Esophagus mucosa (tissue), 1 donor: ENCODE measurements around the gene CAPRIN2. TPM values are rescaled to one million over a fixed set of nuclear protein-coding genes. Genes with fewer than 3 reads are reported as not detected.

ENCODE experiments used
- ATAC-seq: fragments of 200-7000 bp; cut with Tn5 transposase; one replicate; pipeline ENCODE4 v1.9.1; 2020
- total RNA-seq: library from RNA; stranded (reverse); gene quantifications from one replicate; pipeline ENCODE4 v1.2.4, GENCODE V29; 2023
- donor health status: DM: yes; HTN: yes; CAD: no.

Gene CAPRIN2, protein sequence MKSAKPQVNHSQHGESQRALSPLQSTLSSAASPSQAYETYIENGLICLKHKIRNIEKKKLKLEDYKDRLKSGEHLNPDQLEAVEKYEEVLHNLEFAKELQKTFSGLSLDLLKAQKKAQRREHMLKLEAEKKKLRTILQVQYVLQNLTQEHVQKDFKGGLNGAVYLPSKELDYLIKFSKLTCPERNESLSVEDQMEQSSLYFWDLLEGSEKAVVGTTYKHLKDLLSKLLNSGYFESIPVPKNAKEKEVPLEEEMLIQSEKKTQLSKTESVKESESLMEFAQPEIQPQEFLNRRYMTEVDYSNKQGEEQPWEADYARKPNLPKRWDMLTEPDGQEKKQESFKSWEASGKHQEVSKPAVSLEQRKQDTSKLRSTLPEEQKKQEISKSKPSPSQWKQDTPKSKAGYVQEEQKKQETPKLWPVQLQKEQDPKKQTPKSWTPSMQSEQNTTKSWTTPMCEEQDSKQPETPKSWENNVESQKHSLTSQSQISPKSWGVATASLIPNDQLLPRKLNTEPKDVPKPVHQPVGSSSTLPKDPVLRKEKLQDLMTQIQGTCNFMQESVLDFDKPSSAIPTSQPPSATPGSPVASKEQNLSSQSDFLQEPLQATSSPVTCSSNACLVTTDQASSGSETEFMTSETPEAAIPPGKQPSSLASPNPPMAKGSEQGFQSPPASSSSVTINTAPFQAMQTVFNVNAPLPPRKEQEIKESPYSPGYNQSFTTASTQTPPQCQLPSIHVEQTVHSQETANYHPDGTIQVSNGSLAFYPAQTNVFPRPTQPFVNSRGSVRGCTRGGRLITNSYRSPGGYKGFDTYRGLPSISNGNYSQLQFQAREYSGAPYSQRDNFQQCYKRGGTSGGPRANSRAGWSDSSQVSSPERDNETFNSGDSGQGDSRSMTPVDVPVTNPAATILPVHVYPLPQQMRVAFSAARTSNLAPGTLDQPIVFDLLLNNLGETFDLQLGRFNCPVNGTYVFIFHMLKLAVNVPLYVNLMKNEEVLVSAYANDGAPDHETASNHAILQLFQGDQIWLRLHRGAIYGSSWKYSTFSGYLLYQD
- total RNA-seq, result 6.6 TPM

DNA sequence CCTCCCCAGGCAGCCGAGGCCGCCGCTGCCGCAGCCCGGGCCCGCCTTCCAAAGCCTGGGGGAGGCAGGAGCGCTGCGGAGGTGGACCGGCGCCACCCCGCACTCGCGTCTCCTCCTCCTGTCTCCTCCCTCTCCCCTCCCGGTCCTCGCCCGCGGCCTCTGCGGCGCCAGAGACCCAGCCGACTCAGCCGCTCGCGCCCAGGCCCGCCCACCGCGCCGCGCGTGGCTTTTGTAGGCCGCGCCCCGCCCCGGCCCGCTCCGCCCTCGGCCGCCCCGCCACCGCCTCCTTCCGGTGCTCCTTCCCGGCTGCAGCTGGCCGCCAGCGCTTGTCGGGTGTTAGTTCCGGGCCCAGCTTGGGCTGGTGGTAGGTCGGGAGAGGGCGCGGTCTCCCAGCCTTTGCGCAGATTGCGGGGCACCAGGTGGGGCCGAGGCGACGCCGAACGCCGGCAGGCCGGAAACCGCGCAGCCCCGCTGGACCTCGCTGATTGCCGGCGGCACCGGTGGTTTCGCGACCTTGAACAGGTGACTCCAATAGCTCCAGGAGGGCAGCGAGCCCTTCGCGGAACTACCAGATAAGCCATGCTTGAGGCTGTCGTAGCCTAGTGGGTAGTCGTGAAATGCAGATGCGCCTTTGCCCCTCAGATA, at the start of gene CAPRIN2:
TSS of gene CAPRIN2 (minus strand) at position 202 of the 645 bp plus-strand sequence. CDS start 1,431 bp downstream, outside the sequence.
- peak; percentile 99 for ATAC-seq

DNA sequence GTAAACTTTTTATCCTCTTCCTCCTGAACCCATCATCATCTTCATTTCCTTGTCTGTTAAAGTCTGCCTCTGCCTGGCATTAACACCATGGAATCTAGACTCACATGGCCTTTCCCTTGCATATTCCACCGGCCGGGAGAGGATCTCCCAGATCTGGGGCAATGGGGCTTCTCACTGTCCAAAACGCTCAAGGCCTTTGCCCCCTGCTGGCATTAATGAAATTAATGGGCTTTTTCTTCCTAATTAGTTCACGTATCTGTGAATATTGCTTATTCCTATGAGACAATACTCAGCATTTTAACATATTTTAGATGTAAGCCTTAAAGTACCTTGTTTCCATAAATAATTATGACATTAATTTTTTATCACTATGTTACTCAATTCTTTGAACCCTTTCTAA, 42.9 kb upstream of the CAPRIN2 start:
- no peak for ATAC-seq

DNA sequence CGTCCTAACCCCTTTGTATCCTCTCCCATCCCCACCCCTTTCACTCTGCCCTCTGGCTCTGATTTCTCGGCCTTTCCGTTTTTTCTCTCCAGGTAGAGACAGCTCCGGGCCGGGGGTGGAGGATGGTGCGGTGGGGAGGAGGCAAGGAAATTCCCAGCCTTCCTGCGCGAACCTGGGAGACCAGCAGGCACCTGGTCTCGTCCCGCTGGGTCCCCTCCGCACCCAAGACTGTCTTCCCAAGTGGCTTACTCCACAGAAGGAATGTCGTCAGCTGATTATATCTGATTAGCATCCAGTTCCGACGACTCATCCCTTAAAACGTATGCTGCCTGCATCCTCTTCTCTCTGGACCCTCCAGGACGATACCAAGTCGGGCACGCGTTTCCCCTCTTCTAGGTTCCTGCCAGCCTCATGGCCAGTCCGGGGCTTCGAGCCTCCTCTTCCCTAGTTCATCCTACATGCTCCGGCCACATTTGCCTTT, 42.2 kb upstream of the CAPRIN2 start:
- ATAC-seq, result no peak

DNA sequence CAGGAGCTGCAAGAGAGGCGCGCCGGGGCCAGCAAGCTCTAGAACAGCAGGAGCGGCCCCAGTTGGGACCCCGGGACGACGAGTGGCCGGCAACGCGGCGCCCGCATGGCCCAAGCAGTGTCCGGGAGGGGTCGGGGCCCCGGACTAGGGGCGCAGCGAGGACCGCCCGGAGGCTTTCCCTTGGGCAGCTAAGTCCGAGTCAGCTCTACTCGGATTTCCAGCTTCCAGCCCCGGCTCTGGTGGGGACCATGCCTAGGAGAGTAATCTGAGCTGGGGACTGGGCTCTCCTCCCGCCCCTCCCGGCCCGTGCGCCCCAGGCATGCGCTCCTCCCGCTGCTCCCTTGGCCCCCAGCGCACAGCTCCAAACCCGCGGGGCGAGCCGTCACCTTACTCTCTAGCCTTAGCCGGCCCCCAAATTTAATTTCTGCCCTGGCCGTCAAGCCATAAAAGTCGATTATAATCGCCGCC, 41.6 kb upstream of the CAPRIN2 start:
- no peak for ATAC-seq

DNA sequence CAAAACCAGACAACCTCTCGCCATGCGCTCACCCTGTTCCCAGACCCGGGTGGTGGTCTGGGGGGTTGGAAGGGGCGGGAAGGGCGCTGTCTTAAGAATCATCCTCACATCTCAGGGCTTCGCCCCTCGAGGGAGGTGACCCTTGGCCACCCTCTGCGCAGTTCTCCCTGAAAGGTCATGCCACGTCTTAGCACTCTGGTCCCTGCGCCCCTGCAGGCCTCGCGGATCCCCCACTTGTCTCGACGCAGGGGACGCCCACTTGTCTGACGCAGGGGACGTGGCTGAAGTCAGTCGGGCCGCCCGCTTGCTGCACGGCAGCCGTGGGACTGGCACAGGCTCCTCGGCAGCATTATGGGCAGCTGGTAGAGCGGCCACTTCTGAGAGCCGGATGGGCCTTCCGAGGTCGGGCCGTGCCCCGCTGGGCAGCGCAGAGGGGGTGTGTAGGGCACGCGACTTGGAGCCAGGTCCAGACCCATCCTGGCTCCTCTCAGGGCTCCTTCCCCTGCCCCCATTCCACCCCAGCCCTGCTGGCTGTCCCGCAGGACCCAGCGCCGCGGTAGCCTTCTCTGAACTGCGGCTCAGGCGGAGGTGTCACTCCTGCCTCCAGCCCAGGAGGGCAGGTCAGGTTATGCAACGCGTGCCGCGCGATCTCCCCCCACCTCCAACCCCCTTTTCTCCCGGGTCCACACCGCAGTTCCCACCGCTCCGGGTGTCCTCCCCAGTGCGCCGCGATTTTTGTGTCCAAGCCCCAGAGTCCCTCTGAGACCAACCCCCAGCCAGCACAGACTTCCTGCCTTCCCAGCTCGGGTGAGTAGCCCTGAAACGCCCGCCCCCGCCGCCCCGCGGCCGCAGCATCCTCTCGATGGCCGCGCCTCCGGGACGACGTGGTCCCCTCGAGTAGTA, 40.9 kb upstream of the CAPRIN2 start:
- peak; percentile 64 for ATAC-seq

DNA sequence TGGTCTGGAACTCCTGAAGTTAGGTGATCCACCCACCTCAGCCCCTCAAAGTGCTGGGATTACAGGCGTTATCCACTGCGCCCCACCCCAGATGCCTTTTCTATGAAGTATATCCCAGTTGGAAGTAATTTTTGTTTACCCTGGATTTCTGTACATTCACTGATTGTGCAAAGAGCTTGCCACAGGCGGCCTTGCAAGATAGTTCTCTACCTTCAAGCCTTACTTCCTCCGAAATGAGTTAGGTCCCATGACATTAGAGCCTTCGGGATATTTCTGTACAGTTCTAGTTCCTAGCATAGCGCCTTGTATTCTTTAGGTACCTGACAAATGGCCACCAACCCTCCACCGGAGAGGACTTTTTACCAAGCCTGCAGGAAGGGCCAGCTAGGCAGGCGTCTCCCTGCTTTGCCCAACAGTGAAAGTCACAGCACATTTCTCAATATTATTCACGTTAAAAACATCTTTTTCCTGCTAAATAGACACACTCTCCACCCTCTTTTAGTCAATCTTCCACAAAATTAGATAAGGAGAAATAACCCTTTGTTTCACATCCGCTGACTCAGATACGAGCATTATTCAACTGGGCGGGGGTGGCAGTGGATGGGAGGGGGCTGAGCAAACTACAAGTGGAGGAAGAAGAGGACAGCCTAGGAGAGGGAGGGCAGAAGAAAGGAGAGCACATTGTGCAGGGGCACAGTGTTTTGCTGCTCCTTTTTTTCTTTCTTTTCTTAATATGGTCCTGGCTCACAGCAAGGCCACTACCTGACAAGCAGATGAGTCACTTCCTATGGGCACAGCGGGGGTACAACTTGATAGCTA, 40.0 kb upstream of the CAPRIN2 start:
- ATAC-seq, result peak; percentile 43

DNA sequence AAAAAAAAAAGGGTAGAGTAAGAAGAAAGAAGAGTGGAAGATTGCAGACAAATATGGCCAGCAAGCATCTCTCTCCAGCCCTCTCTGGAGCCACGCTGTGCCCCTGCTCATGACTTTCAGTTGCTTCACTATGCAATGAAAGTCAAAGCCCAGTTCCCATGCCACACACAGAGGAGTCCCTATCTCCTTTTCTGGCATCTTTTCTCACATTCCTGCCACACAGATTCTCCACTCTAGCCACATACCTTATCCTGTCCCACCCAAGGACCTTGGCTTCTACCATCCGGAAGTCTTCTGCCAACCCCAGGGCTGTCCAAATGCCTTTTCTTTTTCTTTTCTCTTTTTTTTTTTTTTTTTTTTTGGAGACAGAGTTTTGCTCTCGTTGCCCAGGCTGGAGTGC, 39.3 kb upstream of the CAPRIN2 start:
- ATAC-seq, result no peak

DNA sequence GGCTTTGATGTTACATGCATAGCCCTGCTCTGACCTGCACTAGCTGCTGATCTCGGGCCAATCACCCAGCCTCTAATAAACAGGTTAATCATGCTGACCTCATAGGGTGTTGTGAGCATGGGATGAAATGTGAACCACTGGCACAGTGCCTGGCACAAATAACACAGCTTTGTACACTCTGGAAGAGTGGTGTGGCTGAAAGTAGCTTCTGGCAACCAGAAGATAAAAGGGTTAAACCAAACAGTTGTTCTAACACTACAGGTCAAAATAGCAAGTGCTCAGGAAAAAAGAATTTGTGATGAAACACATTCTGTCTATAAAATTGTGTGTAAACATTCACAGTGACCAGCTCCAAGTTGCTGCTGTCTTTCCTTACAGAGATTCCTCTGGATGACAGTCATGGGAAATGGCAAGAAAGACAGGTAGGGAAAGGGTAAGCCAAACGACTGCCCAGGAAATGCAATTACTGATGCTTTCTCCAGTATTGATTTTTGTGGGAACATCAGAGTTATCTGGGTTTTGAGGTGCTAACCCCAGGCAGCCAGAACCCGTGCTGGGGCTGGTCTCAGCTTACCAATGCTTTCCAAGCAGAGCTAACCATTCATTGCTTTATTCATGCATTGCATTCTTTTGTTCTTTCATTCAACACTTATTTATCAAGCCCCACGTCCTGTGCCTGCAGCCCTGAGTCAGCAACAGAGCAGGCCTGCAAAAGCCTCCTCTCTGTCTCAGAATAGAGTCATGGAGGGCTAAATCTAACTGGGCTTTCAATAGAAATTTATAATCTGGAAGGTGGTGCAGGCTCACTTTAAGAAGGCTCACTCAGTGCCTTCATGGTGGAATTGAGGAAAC, 38.1 kb upstream of the CAPRIN2 start:
- peak; percentile 83 for ATAC-seq

DNA sequence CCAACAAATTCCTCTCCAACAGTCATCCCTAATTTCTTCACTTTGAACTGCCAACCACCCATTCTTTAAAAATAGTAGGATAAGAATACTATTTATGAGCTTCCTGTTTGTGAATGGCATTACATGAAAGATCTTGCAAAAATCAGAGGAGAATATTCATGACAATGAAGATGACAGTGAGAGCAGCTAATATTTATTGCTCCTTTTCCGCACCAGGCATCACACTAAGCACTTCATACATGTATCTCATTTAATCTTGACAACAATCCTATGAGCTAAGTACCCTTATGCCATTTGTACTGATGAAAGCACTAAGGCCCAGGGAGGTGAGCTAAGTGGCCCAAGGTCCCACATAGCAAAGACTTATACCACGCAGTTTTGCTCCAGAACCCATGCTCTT, 37.3 kb upstream of the CAPRIN2 start:
- no peak for ATAC-seq

DNA sequence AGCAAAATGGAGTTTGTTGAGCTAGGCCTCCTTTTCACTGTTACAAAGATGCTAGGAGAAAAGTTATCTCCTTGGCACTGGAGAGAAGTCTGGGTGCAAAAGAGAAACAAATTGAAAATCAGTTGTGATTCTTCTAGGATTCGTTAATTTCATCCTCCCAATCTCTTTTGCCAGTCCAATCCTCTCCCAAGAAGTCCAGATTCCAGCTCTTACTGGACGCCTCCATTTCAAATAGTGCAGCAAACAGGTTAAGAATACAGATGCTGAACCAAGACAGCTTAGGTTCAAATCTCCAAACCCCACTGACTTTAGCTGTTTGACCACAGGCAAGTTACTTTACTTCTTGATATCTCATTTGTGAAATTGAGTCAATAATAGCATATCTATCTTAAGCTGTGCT, 34.0 kb upstream of the CAPRIN2 start:
- ATAC-seq, result no peak

DNA sequence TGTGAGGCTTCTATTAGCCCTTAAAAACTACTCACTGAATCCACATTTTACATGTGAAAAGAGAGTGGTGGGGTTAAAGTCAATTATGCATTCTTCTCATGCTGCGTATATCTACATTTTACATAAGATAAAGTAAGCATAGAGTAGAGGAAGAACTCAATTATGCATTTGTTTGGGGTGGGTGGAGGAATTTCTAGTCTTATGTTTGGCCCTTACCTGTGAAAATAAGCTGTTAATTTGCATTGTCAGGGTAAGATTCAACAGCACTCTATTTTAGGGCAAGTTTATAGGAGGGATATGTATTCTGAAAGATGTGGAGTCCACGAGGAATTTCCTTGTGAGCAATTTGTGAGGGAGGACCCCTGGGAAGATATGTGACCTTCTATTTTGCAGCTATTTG, 30.9 kb upstream of the CAPRIN2 start:
- no peak for ATAC-seq

DNA sequence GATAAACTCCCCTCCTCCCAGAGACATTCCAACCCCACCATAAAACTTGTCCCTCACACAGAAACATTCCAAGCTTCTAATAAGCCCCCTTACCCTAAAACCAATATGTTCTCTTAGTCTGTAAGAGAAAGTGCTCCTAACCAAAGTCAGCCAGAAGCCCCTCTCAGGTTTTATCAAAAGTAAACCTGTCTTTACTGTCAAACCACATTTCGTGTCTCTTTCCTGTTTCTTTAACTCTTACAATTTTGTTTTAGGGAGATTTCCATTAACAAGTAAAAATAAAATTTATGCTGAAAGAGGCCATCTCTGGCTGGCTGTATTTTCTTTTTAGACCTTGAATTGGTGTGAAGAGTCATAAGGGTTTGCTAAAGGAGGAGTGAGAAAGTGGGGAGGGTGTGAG, 29.8 kb upstream of the CAPRIN2 start:
- no peak for ATAC-seq

DNA sequence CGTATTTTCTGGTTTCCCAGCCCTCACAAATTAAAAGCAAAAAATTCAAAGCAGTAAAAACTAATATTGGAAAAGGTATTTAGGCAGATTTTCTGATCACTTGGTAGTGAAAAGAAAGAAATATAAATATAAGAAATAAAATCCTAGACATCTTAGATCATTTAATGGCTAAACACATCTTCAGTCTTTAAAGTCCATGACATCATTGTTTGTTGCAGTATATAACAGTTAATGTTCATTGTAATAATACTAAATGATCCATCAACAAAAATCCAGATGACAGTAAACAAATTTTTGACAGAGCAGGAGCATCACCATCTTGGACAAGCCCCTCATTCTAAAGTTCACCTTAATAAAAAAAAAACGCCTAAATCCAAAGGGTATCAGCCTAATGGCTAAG, 29.2 kb upstream of the CAPRIN2 start:
- no peak for ATAC-seq

DNA sequence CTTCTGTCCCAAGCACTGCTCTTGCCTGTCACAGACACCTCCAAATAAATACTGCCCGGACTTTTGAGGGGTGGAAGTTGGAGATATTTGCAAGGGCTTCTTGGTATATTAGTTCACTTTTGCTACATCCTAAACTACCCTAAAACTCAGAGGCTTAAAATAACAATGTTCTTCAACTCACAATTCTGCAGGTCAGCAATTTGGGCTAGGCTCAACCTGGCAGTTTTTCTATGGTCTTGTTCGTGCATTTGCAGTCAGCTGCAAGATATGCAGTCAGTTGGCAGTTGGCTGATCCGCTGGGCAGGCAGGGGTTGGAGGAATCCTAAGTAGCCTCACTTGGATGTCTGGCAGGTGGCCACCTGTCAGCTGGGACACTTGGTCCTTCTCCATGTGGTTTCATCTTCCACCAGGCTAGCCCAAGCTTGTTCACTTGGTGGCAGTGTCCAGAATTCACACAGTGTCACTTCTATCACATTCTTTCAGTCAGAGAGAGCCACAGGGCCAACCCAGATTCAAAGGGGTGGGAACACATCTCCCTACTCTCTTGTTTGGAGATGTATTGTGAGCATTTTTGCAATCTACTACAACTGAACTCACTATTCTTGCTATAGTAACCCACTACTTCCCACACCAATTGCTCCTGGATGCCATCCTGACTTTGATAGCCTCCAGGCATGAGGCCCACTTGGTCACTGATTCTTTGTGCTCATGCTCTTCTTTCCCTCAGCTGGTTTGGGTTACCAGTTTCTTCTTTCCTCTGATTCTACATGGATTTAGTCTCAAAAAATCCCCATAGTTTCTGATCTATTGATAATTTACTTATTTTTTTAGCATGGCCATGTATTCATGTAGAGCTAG, 27.8 kb upstream of the CAPRIN2 start:
- no peak for ATAC-seq

DNA sequence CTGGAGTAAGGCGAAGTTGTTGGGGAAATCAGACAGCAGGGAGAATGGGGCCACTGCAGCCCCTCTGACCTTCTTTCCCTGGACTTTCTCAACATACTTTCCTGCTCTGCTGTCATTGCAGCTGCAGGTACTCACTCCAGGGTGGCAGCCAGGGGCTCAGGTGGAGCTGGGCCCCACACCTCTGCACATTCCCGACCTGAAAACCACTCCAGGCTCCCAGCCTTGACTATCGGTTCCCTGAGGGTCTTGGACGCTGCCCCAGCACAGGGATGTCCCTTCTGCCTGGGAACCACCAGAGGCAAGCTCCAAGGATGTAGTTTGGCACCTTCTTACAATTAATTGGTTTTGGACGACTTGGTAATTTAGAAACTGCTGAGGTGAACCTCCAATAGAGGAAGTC, 24.8 kb upstream of the CAPRIN2 start:
- no peak for ATAC-seq

DNA sequence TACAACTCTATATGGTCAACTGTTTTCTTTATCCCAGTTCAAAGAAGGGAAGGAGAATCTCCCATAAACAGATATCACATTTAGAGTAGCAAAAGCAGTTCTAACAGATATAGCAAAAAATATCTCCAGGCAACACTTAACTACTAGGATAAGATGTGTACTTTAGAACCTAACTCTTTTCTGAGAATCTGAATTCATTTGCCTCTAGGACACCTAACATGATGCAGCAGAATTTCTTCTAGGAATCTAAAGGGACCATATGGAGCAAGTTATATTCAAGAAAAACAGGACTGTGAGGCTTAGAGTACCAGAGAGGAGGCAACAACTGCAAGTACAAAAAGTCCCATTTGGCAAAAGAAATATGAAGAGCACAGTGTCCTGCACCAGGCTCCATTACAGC, 24.4 kb upstream of the CAPRIN2 start:
- ATAC-seq, result no peak

DNA sequence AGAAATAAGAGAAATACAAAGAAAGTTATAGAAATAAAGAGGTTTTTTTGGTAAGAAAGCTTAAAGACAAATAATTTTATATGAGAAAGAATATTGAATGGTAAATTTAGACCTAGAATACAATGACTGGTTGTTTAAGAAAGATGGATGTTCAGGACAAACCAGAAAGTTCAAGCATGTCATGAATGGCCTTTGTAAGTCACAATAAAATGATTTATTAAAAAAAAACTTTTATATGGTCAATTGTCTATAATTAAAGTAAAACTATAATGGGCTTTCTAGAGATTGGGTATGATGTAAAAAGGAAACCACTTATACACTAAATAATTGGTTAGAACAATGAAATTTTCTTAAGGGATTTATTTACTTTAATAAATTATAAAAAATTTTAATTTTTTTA, 19.8 kb upstream of the CAPRIN2 start:
- ATAC-seq, result no peak

DNA sequence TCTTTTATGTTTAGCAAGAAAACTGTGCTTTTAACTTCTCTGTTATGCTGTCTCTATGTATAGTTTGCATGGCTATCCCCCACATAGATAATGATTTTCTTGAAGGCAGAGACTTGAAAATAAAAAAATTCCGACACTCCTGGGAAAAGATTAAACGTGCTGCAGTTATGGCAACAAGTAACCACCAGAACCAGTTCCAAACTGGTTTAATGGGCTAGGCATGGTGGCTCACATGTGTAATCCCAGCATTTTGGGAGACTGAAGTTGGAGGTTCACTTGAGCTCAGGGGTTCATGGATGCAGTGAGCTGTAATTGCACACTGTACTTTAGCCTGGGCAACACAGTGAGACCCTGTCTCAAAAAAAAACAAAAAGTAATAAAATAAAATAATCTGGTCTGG, 15.1 kb upstream of the CAPRIN2 start:
- ATAC-seq, result peak; percentile 89

DNA sequence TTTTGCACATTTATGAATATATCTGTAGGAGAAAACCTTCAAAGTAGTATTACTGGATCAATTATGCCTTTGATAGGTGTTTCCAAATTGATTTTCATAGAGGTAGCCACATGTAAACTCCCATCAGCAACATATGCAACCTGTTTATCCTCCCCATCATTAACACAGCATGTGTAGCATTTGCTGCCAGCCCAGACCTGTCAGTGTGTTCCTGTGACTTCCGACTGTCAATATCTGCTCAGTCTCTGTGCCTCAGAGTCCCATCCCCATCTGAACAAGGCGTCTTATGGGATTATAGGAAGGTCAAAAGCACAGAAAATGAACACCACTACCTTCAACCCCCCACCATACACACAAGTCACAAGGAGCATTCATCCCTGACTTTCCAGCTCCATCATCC, 9.5 kb upstream of the CAPRIN2 start:
- no peak for ATAC-seq
